Stomach (tissue), 9 donors: ENCODE results near the gene BFSP1. TPM values are rescaled to one million over a fixed set of nuclear protein-coding genes. Genes with fewer than 3 reads are reported as not detected.

Source experiments
- DNase-seq, 2 donors: peaks; one replicate each; pipeline versions ENCODE4 v3.0.0 to v3.0.0-alpha.2; 2013 to 2019
- H3K27ac ChIP-seq, 5 donors: fragments of 200-600 bp in 4 of 5; sonication (generic) in 4 of 5; one replicate each; pipeline ENCODE4 v1.5.1; 2013 to 2019; ENCODE audit warnings: mild to moderate bottlenecking in 1 of 5, moderate library complexity in 1 of 5
- H3K27me3 ChIP-seq, 3 donors: fragments of 200-600 bp; sonication (generic); one replicate each; pipeline ENCODE4 v1.5.1; 2017 to 2019; ENCODE audit warnings: mixed run types in 1 of 3
- H3K36me3 ChIP-seq, 4 donors: fragments of 200-600 bp; sonication (generic); 1 replicate in 3 of 4; 2 replicates in 1 of 4; pipeline ENCODE4 v1.5.1; 2016 to 2019
- H3K4me1 ChIP-seq, 4 donors: fragments of 200-600 bp; sonication (generic); one replicate each; pipeline ENCODE4 v1.5.1; 2016 to 2019
- H3K4me3 ChIP-seq, 4 donors: fragments of 200-600 bp; sonication (generic) in 3 of 4; one replicate each; pipeline ENCODE4 v1.5.1; 2016 to 2019; ENCODE audit warnings: mild to moderate bottlenecking in 1 of 4
- H3K9me3 ChIP-seq, 4 donors: fragments of 200-600 bp; sonication (generic); one replicate each; pipeline ENCODE4 v1.5.1; 2016 to 2019
- EP300 ChIP-seq: sonication (generic); formaldehyde crosslinking; IDR thresholded peaks from one replicate; pipeline ENCODE4 v1.6.1; 2017; ENCODE audit warnings: antibody characterized with exemption
- POLR2A ChIP-seq, 4 donors: fragments of 450-650 bp; IDR thresholded peaks; one replicate each; pipeline ENCODE4 v1.6.1; 2016; ENCODE audit warnings: antibody characterized with exemption in 4 of 4, control low read depth in 2 of 4, mild to moderate bottlenecking in 1 of 4, moderate library complexity in 1 of 4
- POLR2AphosphoS5 ChIP-seq, 3 donors: sonication (generic); formaldehyde crosslinking; IDR thresholded peaks; one replicate each; pipeline ENCODE4 v1.6.1; 2016; ENCODE audit warnings: antibody characterized with exemption in 3 of 3
- WGBS, 5 donors: extraction: QIAGEN DNeasy Blood & Tissue Kit in 3 of 5; methylation state at CpG; one replicate each; pipeline versions ENCODE4 v1.1.5 to v1.1.7; 2013 to 2018; 5-methylcytosine and 5-hydroxymethylcytosine counted together
- intact Hi-C: fragments of 100-400 bp; cut with DNase I; formaldehyde crosslinking; loops from one replicate; pipeline ENCODE4 v1.15.1; 2023; ENCODE audit warnings: low total_unique reads
- polyA plus RNA-seq, 3 donors: library from polyadenylated mRNA; stranded (reverse); fragments of 200-250 nt; gene quantifications; one replicate each; pipeline ENCODE4 v1.2.3, GENCODE V29; 2013
- total RNA-seq, 5 donors: library from RNA; depleted of rRNA; stranded (reverse); fragments of >200 nt; gene quantifications; one replicate each; pipeline versions ENCODE4 v1.1.0 to v1.2.3, GENCODE V29; 2014 to 2016
- TF ChIP-seq, protein P1 (sequence below), 7 experiments: fragments of 450-650 bp in 4 of 7; fragments of 200-600 bp in 3 of 7; sonication (generic) in 3 of 7; IDR thresholded peaks; one replicate each; pipeline ENCODE4 v1.5.1; 2016 to 2019; ENCODE audit warnings: antibody characterized with exemption in 7 of 7, control low read depth in 2 of 7, mild to moderate bottlenecking in 1 of 7
- donor health status: healthy with polysubstance abuse.
- donor health status: Bipolar disorder and iron deficiency.
- donor health status: healthy.

BFSP1 gene
- total and polyA plus RNA-seq, 8 donors = 0.70 to 7.1 (median 1.7) TPM; not detected in 3

DNA sequence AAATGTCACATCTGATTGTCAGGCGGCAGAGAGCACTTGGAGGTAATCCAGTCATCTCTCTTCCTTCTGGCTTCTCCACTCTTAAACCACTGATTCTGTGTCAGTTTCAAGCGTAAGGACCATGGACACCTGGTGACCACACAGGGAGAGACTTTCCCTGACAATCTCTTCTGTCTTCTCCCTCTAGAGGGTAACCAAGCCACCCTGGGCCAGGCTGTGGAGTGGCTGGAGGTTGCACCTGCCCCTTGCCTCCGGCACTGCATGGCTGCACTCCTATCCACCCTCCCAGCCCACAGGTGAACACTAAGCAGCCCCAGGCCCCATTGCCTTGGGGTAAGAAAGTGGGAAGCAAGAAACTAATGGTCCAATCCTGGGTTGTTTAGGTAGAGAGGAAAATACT, 78.7 kb downstream of the BFSP1 start:
- 64 to 71% (median 68%) methylated on average over 3 of the region's 3 CpGs for WGBS, 5 donors
- DNase-seq = no peak
- intact Hi-C loops = no loop called here

DNA sequence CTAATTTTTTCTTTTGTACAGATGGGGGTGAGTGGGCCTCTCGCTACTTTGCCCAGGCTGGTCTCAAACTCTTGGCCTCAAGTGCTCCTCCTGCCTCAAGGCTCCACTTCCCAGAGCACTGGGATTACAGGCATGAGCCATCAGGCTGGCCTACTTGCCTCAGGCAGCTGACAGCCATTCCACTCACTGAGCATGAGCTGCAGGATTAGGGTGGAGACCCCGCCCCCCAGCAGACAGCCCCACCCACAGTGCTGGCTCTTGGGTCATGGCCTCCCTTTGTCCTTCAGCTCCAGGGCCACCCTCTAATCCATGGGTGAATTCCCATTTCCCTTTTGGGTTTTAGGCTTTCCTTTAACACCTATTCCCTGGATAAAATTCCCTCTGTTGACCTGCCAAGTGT, 82.1 kb downstream of the BFSP1 start:
- TF ChIP-seq, protein P1, sequence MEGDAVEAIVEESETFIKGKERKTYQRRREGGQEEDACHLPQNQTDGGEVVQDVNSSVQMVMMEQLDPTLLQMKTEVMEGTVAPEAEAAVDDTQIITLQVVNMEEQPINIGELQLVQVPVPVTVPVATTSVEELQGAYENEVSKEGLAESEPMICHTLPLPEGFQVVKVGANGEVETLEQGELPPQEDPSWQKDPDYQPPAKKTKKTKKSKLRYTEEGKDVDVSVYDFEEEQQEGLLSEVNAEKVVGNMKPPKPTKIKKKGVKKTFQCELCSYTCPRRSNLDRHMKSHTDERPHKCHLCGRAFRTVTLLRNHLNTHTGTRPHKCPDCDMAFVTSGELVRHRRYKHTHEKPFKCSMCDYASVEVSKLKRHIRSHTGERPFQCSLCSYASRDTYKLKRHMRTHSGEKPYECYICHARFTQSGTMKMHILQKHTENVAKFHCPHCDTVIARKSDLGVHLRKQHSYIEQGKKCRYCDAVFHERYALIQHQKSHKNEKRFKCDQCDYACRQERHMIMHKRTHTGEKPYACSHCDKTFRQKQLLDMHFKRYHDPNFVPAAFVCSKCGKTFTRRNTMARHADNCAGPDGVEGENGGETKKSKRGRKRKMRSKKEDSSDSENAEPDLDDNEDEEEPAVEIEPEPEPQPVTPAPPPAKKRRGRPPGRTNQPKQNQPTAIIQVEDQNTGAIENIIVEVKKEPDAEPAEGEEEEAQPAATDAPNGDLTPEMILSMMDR (IDR thresholded peaks at IDR 0.05) = no peak
- TF ChIP-seq EP300 (no peak), POLR2A (IDR thresholded peaks at IDR 0.05) (no peak), POLR2AphosphoS5 (IDR thresholded peaks at IDR 0.05) (no peak)
- Histone ChIP-seq H3K27me3 (peaks cover 0 to 32% (median 11%) of the 10 kb centered on the region in 3 donors), H3K4me1 (peaks cover 0 to 11% (median 0%) of the 10 kb centered on the region in 4 donors), H3K36me3 (no peaks in the 10 kb centered on the region), H3K27ac (no peak overlapping the region), H3K9me3 (no peaks in the 10 kb centered on the region), H3K4me3 (no peak overlapping the region)
- 83 to 92% (median 85%) methylated on average over 2 of the region's 2 CpGs for WGBS, 5 donors
- intact Hi-C loops = no loop called here
- DNase-seq = no peak

More for the DNA sequence above, 78.7 kb downstream of the BFSP1 start:
- Histone ChIP-seq H3K9me3 (no peaks in the 10 kb centered on the region), H3K4me1 (no peaks in the 10 kb centered on the region), H3K4me3 (no peak overlapping the region), H3K27me3 (peaks cover 0 to 38% (median 15%) of the 10 kb centered on the region in 3 donors), H3K27ac (no peak overlapping the region), H3K36me3 (no peaks in the 10 kb centered on the region)
- TF ChIP-seq POLR2A (IDR thresholded peaks at IDR 0.05) = no peak
- TF ChIP-seq, protein P1 (IDR thresholded peaks at IDR 0.05) = no peak
- TF ChIP-seq EP300 = no peak
- TF ChIP-seq POLR2AphosphoS5 (IDR thresholded peaks at IDR 0.05) = no peak

DNA sequence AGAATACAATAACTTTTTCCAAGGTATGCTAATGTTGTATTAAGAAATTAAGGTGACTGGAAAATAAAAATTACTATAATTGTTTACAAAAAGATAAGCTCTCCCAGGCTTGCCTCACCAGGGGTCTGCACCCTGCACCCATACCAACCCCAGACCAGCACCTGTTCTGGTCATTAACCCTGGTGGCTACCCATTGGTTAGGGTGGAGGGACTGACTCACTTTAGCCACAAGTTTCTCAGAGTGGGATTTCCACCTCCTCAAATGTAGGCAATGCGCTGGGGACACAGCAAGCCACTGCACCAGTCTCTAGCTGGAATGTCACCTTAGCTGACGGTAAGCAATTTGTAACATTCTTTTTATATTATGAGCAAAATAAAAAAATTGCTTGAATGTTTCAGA, 83.1 kb downstream of the BFSP1 start:
- H3K4me3 ChIP-seq = no peak overlapping the region
- WGBS, 5 donors = 91 to 95% (median 94%) methylated on average over 2 of the region's 2 CpGs
- DNase-seq = no peak
- H3K36me3 ChIP-seq = no peaks in the 10 kb centered on the region
- H3K9me3 ChIP-seq = no peaks in the 10 kb centered on the region
- intact Hi-C loops = no loop called here
- H3K27ac ChIP-seq = no peak overlapping the region
- no peak for TF ChIP-seq EP300
- no peak for TF ChIP-seq POLR2A (IDR thresholded peaks at IDR 0.05)
- no peak for TF ChIP-seq POLR2AphosphoS5 (IDR thresholded peaks at IDR 0.05)
- TF ChIP-seq, protein P1 (IDR thresholded peaks at IDR 0.05) = no peak
- peaks cover 0 to 16% (median 7%) of the 10 kb centered on the region in 4 donors for H3K4me1 ChIP-seq
- peaks cover 0 to 33% (median 5%) of the 10 kb centered on the region in 3 donors for H3K27me3 ChIP-seq

DNA sequence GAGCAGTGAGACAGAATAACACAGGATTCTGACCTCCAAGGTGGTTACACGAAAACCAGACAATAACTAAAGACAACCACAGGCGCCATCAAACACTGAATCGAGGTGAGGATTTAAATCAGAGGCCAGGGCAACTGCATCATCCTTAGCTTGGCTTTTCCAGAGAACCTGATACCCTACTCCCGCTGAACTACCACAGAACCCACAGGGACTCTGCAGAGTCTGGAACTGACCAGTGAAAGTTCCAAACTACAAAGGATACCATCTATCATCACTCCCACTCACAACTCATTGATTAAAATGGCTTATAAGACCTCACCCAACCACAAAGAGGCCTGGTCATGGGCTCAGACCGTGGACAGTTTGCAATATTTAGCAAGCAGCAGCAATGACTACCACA, 85.0 kb downstream of the BFSP1 start:
- Histone ChIP-seq H3K4me1 (peaks cover 0 to 16% (median 7%) of the 10 kb centered on the region in 4 donors), H3K36me3 (no peaks in the 10 kb centered on the region), H3K9me3 (no peaks in the 10 kb centered on the region), H3K27me3 (peaks cover 0 to 33% (median 0%) of the 10 kb centered on the region in 3 donors), H3K27ac (no peak overlapping the region), H3K4me3 (no peak overlapping the region)
- no peak for DNase-seq
- intact Hi-C loops = no loop called here
- TF ChIP-seq EP300 (no peak), POLR2A (IDR thresholded peaks at IDR 0.05) (no peak), POLR2AphosphoS5 (IDR thresholded peaks at IDR 0.05) (no peak)
- TF ChIP-seq, protein P1 (IDR thresholded peaks at IDR 0.05) = no peak
- 72 to 88% (median 79%) methylated on average over 5 of the region's 5 CpGs for WGBS, 5 donors
